ENCODE data around the gene MOB1A.

Gene MOB1A

DNA sequence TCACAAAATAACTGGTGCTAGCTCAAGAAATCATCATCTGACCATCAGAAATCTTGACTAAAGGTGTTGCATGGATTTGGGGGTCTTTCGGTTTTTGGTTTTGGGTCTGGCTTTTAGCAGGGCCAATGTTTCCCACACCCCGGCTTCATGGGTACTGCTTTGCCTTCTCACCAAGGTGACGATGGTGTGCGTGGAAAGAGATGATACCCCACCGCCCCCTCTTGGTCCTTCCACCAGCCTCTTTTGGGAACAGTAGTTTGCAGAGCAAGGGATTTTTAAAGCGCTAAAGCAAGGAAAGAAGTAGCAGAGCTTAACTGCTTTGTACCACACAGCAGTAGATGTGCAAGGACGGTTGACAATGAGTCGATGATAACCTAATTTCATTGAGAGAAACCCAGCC, 73.3 kb downstream of the MOB1A start:
- TF ChIP-seq, protein P1, sequence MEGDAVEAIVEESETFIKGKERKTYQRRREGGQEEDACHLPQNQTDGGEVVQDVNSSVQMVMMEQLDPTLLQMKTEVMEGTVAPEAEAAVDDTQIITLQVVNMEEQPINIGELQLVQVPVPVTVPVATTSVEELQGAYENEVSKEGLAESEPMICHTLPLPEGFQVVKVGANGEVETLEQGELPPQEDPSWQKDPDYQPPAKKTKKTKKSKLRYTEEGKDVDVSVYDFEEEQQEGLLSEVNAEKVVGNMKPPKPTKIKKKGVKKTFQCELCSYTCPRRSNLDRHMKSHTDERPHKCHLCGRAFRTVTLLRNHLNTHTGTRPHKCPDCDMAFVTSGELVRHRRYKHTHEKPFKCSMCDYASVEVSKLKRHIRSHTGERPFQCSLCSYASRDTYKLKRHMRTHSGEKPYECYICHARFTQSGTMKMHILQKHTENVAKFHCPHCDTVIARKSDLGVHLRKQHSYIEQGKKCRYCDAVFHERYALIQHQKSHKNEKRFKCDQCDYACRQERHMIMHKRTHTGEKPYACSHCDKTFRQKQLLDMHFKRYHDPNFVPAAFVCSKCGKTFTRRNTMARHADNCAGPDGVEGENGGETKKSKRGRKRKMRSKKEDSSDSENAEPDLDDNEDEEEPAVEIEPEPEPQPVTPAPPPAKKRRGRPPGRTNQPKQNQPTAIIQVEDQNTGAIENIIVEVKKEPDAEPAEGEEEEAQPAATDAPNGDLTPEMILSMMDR (IDR thresholded peaks at IDR 0.05; ENCODE audit: borderline replicate concordance, control extremely low read depth, extremely low read depth, insufficient read depth, missing control alignments) = no peak
- in situ Hi-C loops (cut with MboI; ENCODE audit: low sequenced_read_pairs, unreplicated experiment) = no loop called here
- no peak for DNase-seq (ENCODE audit: low spot score)

DNA sequence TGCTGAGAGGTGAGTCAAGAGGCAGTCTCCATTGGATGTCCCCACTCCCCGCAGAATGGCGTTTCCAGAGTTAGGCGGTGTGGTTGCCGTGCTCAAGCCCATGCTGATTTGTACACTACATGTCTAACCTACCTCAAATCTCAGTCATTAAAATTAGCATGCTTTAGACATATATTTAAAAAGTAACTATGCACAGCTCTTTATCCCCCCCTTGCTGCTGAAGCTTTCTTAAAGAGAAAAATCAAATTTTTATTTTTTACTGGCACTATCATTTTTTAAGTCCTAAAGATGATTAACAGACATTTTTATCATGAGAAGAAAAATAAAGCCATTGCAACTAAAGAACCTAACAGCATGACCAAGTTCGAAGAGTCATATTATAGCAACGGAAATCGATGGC, 73.8 kb downstream of the MOB1A start:
- in situ Hi-C loops (cut with MboI; ENCODE audit: low sequenced_read_pairs, unreplicated experiment) = no loop called here
- no peak for DNase-seq (ENCODE audit: low spot score)
- TF ChIP-seq, protein P1 (IDR thresholded peaks at IDR 0.05; ENCODE audit: borderline replicate concordance, control extremely low read depth, extremely low read depth, insufficient read depth, missing control alignments) = no peak

DNA sequence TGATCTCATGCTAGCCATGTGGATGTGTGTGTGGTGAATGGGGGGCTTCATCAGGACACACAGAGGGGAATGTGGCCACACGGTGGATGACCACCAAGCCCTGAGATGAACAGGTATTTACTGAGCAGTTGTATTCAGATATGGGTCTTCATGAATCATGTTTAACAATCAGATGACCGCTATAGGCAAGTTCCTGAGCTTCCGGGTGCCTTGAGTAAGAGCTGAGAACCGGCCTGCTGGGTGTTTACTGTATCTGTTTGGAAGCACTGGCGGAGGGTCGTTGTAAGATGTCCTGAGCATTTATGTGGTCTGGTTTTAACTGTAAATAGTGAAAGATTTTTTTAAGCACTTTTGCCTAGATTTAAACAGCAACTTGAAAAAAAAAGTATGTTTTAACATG, 74.9 kb downstream of the MOB1A start:
- in situ Hi-C loops (cut with MboI; ENCODE audit: low sequenced_read_pairs, unreplicated experiment) = no loop called here
- TF ChIP-seq, protein P1 (IDR thresholded peaks at IDR 0.05; ENCODE audit: borderline replicate concordance, control extremely low read depth, extremely low read depth, insufficient read depth, missing control alignments) = no peak
- no peak for DNase-seq (ENCODE audit: low spot score)

Data from GM13976 (cell line).